NOMO-1 (cell line): ENCODE measurements around the gene FRMD4A.

Source experiments
- DNase-seq, 2 experiments: peaks; one replicate each; lab custom pipeline; 2025; ENCODE audit not compliant: unreplicated experiment in 2 of 2; lab: John Stamatoyannopoulos, UW

Gene FRMD4A

GRCh38 chr10:14024329-14025202, 306.2 kb downstream of the FRMD4A start:
- peak; percentile 25 to 43 for DNase-seq

GRCh38 chr10:14023673-14024328, 306.9 kb downstream of the FRMD4A start:
- peak in 1 of 2 experiments; percentile 14 for DNase-seq

- no peak for DNase-seq
These were observed 307.6 kb downstream of the FRMD4A start for GRCh38 chr10:14022954-14023672.

- peak in 1 of 2 experiments; percentile 50 for DNase-seq
These were observed 308.7 kb downstream of the FRMD4A start for GRCh38 chr10:14022052-14022451.

- DNase-seq, result no peak
These were observed 310.6 kb downstream of the FRMD4A start for GRCh38 chr10:14020037-14020664.

- no peak for DNase-seq
These were observed 313.3 kb downstream of the FRMD4A start for GRCh38 chr10:14017467-14017866.

GRCh38 chr10:14016931-14017333, 313.8 kb downstream of the FRMD4A start:
- no peak for DNase-seq

GRCh38 chr10:14016011-14016536, 314.6 kb downstream of the FRMD4A start:
- peak; percentile 38 to 71 for DNase-seq

GRCh38 chr10:14014423-14014822, 316.3 kb downstream of the FRMD4A start:
- DNase-seq, result no peak

- no peak for DNase-seq
These were observed 319.8 kb downstream of the FRMD4A start for GRCh38 chr10:14010769-14011574.

GRCh38 chr10:14010101-14010558, 320.6 kb downstream of the FRMD4A start:
- peak in 1 of 2 experiments; percentile 18 for DNase-seq

GRCh38 chr10:14009371-14010100, 321.2 kb downstream of the FRMD4A start:
- no peak for DNase-seq

GRCh38 chr10:14008740-14009080, 322.0 kb downstream of the FRMD4A start:
- no peak for DNase-seq

GRCh38 chr10:14004536-14004935, 326.2 kb downstream of the FRMD4A start:
- DNase-seq, result no peak

- no peak for DNase-seq
These were observed 327.1 kb downstream of the FRMD4A start for GRCh38 chr10:14003517-14004184.

- DNase-seq, result no peak
These were observed 329.3 kb downstream of the FRMD4A start for GRCh38 chr10:14001298-14002040.

- DNase-seq, result no peak
These were observed 332.4 kb downstream of the FRMD4A start for GRCh38 chr10:13998163-13998835.
